ENCODE measurements around the gene CTSS.

CTSS gene

DNA sequence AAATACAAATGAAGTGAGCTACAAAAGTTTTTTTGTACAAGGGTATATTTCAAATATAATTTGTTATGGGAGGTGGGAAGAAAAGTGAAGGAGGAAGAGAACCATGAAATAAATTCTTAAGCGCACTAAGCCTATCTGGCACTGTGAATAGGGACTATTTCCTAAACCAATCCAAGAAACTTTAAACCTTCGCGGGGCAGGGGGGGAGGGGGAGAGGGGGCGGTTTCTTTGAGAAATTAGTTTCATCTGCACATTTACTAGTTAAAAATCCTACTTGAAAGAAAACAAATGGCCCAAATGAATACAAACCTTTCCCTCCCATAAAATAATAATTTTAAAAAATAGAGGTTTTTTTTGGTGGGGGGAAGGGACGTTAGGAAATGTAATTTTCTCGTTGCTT, 69.0 kb downstream of the CTSS start:
- TF ChIP-seq, protein P1, sequence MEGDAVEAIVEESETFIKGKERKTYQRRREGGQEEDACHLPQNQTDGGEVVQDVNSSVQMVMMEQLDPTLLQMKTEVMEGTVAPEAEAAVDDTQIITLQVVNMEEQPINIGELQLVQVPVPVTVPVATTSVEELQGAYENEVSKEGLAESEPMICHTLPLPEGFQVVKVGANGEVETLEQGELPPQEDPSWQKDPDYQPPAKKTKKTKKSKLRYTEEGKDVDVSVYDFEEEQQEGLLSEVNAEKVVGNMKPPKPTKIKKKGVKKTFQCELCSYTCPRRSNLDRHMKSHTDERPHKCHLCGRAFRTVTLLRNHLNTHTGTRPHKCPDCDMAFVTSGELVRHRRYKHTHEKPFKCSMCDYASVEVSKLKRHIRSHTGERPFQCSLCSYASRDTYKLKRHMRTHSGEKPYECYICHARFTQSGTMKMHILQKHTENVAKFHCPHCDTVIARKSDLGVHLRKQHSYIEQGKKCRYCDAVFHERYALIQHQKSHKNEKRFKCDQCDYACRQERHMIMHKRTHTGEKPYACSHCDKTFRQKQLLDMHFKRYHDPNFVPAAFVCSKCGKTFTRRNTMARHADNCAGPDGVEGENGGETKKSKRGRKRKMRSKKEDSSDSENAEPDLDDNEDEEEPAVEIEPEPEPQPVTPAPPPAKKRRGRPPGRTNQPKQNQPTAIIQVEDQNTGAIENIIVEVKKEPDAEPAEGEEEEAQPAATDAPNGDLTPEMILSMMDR (IDR thresholded peaks at IDR 0.05; ENCODE audit: low read depth, low read length), result no peak
- H3K4me3 ChIP-seq (ENCODE audit: low read depth, low read length), result peak overlapping the region; percentile 73

DNA sequence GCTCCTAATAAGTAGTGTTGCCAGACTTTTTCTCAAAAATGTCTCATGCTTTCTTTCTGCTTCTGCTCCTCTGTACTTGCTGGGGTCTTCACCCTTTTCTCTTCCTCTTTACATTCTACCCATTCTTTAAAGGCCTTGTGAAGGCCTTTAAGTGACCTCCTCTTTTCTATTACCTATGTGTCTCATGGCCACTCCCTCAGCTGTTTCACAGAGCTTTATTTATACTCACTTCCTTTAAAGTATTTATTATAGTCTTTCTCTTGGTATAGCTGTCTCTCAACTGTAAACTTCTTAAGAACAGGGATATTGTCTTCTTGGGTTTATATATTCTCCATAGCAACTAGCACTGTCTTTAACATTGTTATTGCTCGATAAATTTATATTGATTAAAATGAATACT, 69.4 kb downstream of the CTSS start:
- TF ChIP-seq, protein P1 (IDR thresholded peaks at IDR 0.05; ENCODE audit: low read depth, low read length), result no peak
- H3K4me3 ChIP-seq (ENCODE audit: low read depth, low read length), result peak overlapping the region; percentile 73

DNA sequence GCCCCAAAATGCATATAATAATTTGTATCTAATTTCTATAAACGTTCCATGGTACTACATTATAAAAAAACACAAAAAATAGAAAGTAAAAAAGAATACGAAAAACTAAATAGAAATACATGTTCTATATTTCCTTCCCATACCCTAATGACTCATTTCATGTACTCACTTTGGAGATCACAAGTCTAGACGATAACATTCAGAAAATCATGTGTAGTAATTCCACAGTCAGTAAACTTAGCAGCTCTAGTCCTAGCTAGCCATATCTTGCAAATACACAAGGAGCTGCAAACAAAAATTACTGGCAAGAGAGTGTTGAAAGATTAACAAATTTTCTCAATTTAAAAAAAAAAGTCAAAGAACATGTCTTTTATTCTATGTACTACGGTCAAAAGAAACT, 70.0 kb downstream of the CTSS start:
- no peak overlapping the region for H3K4me3 ChIP-seq (ENCODE audit: low read depth, low read length)
- TF ChIP-seq, protein P1 (IDR thresholded peaks at IDR 0.05; ENCODE audit: low read depth, low read length), result no peak

DNA sequence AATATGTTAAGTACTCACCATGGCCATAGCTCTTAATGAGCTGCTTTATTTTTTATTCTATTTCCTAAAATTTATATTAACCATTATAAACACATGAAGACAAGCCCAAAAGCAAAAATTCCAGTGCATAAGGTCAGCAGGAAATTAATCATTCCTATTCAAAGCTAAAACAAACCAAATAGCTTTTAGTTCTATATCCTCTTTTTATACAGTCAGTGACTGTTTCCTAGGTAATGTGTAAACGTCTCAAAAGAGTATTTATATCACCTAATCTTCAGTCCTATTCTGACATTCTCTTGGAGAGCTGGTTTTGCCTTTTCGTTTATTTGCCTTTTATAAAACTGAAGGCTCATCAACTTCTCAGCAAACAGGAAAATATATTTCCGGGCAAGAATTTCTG, 72.9 kb downstream of the CTSS start:
- TF ChIP-seq, protein P1 (IDR thresholded peaks at IDR 0.05; ENCODE audit: low read depth, low read length), result no peak
- H3K4me3 ChIP-seq (ENCODE audit: low read depth, low read length), result no peak overlapping the region

DNA sequence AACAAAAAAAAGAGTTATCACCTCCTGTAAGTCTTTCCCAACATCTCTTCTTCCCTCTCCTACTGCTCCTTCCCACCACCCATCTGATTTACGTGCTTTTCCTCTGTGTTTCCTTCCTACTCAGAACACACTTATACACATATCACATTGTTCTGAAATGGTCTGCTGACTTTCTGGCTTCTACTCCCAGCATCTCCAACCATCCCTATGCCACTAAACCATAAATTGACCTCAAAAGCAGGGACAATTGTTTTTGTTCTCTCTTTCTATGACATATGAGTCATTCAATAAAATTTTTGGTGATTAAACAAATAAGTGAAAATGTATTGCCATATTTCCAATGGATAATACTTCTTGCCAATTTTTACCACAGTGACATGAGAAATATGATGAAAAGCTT, 76.8 kb downstream of the CTSS start:
- no peak overlapping the region for H3K4me3 ChIP-seq (ENCODE audit: low read depth, low read length)
- TF ChIP-seq, protein P1 (IDR thresholded peaks at IDR 0.05; ENCODE audit: low read depth, low read length), result no peak

DNA sequence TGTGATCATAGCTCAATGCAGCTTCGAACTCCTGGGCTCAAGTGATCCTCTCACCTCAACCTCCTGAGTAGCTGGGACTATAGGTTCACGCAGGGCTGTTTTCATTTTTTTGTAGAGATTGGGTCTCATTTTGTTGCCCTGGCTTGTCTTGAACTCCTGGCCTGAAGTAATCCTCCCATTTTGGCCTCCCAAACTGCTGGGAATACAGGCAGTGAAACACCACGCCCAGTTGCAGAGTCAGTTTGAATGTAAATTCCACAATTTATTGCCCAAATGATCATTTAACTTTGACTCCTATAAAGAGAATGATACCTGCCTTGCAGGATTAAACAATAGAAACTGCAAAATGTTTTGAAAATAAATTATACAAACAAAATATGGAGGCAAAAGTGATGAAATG, 79.3 kb downstream of the CTSS start:
- TF ChIP-seq, protein P1 (IDR thresholded peaks at IDR 0.05; ENCODE audit: low read depth, low read length), result no peak
- no peak overlapping the region for H3K4me3 ChIP-seq (ENCODE audit: low read depth, low read length)

DNA sequence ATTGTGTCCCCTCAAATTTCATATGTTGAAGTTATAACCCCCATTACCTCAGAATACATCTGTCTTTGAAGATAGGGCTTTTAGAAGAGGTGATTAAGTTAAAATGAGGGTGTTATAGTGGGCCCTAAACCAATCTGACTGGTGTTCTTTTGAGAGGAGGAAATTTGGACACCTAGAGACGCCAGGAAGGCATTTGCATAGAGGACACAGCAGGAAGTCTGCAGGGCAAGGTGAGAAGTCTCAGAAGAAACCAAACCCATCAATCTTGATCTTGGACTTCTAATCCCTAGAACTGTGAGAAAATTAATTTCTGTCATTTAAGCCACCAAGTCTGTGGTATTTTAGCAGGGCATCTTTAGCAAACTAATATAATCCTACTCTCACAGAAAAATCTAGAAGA, 81.7 kb downstream of the CTSS start:
- H3K4me3 ChIP-seq (ENCODE audit: low read depth, low read length), result no peak overlapping the region
- TF ChIP-seq, protein P1 (IDR thresholded peaks at IDR 0.05; ENCODE audit: low read depth, low read length), result no peak

Data from WI38 (cell line).